Peyer's patch (tissue), 4 donors: ENCODE results near the gene IGF2R. TPM values are rescaled to one million over a fixed set of nuclear protein-coding genes. Genes with fewer than 3 reads are reported as not detected.
"Not testable (repeated sequence)": the region's sequence is repeated elsewhere in the genome, so short reads cannot be mapped to it uniquely, and the experiment has no call there.

Experiments used
- DNase-seq, 3 donors: peaks; one replicate each; pipeline ENCODE4 v3.0.0-alpha.2; 2017 to 2019
- H3K27ac ChIP-seq, 4 donors: fragments of 200-600 bp; sonication (generic); one replicate each; pipeline ENCODE4 v1.5.1; 2016 to 2019
- H3K27me3 ChIP-seq, 2 donors: fragments of 200-600 bp; sonication (generic); one replicate each; pipeline ENCODE4 v1.5.1; 2019
- H3K36me3 ChIP-seq, 3 donors: fragments of 200-600 bp; sonication (generic); one replicate each; pipeline ENCODE4 v1.5.1; 2016 to 2019
- H3K4me1 ChIP-seq, 4 donors: fragments of 200-600 bp; sonication (generic); one replicate each; pipeline ENCODE4 v1.5.1; 2016 to 2019
- H3K4me3 ChIP-seq, 4 donors: fragments of 200-600 bp; sonication (generic); 1 replicate in 3 of 4; 2 replicates in 1 of 4; pipeline ENCODE4 v1.5.1; 2016 to 2019; ENCODE audit warnings: mild to moderate bottlenecking in 1 of 4
- H3K9me3 ChIP-seq, 4 donors: fragments of 200-600 bp; sonication (generic); one replicate each; pipeline ENCODE4 v1.5.1; 2016 to 2019; ENCODE audit warnings: mild to moderate bottlenecking in 1 of 4
- POLR2A ChIP-seq, 2 donors: fragments of 450-650 bp; IDR thresholded peaks; one replicate each; pipeline ENCODE4 v1.5.1; 2017; ENCODE audit warnings: antibody characterized with exemption in 2 of 2, mild to moderate bottlenecking in 2 of 2, moderate library complexity in 2 of 2
- total RNA-seq, 4 donors: library from RNA; depleted of rRNA; stranded (reverse); fragments of >200 nt; gene quantifications; one replicate each; pipeline ENCODE4 v1.1.0, GENCODE V29; 2016
- TF ChIP-seq, protein P1 (sequence below), 6 experiments: fragments of 450-650 bp in 4 of 6; fragments of 200-600 bp in 2 of 6; sonication (generic) in 1 of 6; IDR thresholded peaks; one replicate each; pipeline ENCODE4 v1.5.1; 2017 to 2019; ENCODE audit warnings: antibody characterized with exemption in 6 of 6, mild to moderate bottlenecking in 3 of 6, moderate library complexity in 1 of 6

Gene IGF2R
- total RNA-seq, 4 donors from 2014 or later, result 48.7 to 86.5 (median 82.3) TPM

DNA sequence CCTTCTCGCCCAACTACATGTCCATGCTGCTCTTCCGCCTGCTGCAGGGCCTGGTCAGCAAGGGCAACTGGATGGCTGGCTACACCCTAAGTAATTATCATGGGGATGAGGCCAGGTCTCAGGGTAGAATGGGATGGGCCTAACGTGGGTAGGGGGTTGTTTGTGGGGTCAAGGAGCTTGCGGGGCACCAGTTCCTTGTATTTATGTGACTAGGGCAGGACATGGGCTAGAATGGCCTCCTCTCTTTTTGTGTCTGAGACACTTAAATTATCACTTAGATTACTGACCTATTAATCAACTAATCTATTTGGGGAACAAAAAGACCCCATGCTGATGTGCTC lies 163.4 kb downstream of the IGF2R start:
- TF ChIP-seq POLR2A (IDR thresholded peaks at IDR 0.05), result no peak
- TF ChIP-seq, protein P1, sequence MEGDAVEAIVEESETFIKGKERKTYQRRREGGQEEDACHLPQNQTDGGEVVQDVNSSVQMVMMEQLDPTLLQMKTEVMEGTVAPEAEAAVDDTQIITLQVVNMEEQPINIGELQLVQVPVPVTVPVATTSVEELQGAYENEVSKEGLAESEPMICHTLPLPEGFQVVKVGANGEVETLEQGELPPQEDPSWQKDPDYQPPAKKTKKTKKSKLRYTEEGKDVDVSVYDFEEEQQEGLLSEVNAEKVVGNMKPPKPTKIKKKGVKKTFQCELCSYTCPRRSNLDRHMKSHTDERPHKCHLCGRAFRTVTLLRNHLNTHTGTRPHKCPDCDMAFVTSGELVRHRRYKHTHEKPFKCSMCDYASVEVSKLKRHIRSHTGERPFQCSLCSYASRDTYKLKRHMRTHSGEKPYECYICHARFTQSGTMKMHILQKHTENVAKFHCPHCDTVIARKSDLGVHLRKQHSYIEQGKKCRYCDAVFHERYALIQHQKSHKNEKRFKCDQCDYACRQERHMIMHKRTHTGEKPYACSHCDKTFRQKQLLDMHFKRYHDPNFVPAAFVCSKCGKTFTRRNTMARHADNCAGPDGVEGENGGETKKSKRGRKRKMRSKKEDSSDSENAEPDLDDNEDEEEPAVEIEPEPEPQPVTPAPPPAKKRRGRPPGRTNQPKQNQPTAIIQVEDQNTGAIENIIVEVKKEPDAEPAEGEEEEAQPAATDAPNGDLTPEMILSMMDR (IDR thresholded peaks at IDR 0.05), result no peak
- Histone ChIP-seq H3K27me3 (no peaks in the 10 kb centered on the region), H3K4me1 (peaks cover 0 to 6% (median 0%) of the 10 kb centered on the region in 4 donors), H3K9me3 (no peaks in the 10 kb centered on the region), H3K36me3 (no peaks in the 10 kb centered on the region), H3K4me3 (no peak overlapping the region), H3K27ac (no peak overlapping the region)
- no peak for DNase-seq

DNA sequence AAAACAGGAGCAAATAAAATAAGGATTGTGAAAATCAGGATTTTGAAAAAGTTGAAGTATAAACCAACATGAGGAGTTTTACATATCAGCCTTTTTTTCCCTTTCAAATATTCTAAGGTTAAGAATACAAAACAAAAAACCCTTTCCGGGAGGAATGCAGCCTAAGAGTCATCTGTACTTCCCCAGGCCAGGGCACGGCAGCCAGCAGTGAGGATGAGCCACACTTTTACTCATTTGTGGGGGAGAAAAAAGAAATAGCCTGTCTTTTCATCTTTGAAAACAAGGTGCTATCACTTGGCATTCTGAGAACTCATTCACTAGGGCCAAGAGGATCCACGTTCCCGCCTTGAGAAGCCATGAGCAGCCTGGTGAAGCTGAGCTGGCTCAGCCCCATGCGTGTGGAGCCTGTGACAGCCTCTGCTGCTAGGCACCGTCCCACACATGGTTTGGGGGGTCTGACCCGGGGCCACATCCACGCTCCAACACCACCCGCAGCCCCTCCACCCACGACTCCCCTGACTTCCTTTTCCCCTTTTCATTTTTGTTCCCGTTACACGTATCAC lies 164.0 kb downstream of the IGF2R start:
- H3K9me3 ChIP-seq, result no peaks in the 10 kb centered on the region
- H3K4me3 ChIP-seq, result no peak overlapping the region
- no peak overlapping the region for H3K27ac ChIP-seq
- H3K36me3 ChIP-seq, result no peaks in the 10 kb centered on the region
- no peak for DNase-seq
- no peaks in the 10 kb centered on the region for H3K27me3 ChIP-seq
- TF ChIP-seq, protein P1 (IDR thresholded peaks at IDR 0.05), result no peak
- TF ChIP-seq POLR2A (IDR thresholded peaks at IDR 0.05), result no peak
- peaks cover 0 to 6% (median 0%) of the 10 kb centered on the region in 4 donors for H3K4me1 ChIP-seq

DNA sequence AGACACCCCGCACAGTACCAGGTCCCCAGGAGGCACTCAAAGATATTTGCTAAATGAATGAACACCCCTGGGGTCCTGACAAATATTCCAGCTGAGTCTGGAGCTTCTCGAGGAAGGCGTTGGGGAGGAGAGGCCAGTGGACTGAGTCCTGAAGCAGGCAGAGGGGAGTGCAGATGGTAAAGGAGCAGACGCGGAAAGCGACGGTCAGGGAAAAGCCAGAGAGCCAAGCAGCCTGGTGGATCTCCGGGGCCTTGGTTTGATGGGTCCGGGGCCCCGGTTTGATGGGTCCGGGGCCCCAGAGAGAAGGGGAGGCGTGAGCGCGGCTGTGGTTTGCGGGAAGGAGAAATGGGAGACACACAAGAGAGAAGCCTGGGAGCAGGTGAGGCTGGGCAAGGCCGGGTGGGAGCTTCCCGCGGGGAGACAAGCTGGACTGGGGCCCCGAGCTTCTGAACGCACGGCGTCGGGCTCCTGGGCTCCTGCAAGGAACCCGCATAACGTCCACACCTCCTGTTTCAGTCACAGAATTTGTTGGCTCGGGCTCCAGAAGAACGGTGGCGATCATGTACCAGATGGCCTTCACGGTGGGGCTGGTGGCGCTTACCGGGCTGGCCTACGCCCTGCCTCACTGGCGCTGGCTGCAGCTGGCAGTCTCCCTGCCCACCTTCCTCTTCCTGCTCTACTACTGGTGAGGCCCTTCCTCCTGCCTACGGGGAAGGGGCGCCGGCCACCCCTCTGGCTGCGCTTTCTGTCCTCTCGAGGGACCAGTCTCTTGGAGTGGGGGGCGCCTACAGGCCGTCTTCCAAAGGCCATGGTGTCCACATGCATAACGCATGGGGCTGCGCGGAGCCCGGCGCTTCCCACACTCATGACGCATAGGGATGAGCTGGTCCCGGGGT lies 164.8 kb downstream of the IGF2R start:
- Histone ChIP-seq H3K36me3 (no peaks in the 10 kb centered on the region), H3K4me3 (no peak overlapping the region), H3K27ac (no peak overlapping the region), H3K27me3 (no peaks in the 10 kb centered on the region), H3K4me1 (peaks cover 0 to 6% (median 2%) of the 10 kb centered on the region in 4 donors), H3K9me3 (no peaks in the 10 kb centered on the region)
- DNase-seq, result no peak
- no peak for TF ChIP-seq POLR2A (IDR thresholded peaks at IDR 0.05)
- TF ChIP-seq, protein P1 (IDR thresholded peaks at IDR 0.05), result no peak

DNA sequence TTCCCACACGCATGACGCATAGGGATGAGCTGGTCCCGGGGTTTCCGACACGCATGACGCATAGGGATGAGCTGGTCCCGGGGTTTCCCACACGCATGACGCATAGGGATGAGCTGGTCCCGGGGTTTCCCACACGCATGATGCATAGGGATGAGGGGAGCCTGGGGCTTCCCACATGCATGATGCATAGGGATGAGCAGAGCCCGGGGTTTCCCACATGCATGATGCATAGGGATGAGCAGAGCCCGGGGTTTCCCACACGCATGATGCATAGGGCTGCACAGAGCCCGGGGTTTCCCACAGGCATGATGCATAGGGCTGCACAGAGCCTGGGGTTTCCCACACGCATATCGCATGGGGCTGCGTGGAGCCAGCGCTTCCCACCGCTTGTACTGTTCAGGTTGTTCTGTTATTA lies 165.5 kb downstream of the IGF2R start:
- not testable (repeated sequence) for H3K27me3 ChIP-seq, H3K36me3 ChIP-seq, H3K4me1 ChIP-seq, DNase-seq, H3K4me3 ChIP-seq, H3K9me3 ChIP-seq, H3K27ac ChIP-seq

DNA sequence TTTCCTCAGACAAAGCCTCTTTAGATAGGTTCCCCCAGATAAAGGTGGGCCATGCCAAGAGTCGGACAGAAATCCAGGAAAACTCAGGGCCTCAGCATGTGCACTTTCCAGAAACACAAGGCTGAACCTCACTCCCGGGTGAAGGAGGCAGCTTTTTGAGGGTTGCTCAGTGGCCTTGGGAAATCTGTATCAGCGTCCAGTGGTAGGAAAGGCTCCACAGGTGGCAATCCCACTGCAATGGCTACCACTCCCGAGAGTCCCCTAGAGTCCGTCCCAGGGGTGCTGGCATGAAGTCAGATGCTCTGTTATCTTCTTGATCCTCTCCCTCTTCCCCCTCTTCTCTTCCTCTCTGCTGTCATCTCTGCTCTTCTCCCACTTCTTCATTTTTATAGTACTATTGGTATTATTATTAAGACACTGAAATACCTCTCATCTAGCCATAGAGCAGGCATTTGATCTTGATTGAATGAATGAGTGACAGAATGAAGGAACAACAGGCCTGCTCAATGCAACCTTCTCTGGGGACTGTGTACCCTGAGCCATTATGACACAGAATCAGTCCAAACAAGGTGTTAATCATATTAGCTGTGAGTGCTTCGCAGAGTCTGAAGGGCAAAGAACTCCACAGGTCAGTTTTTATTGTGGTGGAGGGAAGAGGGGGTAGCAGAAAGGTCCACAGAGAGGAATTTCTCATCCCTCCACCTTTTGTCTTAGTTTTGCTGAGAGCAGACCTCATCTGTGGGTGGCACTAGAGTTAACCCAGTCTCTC lies 166.1 kb downstream of the IGF2R start:
- no peaks in the 10 kb centered on the region for H3K9me3 ChIP-seq
- no peaks in the 10 kb centered on the region for H3K36me3 ChIP-seq
- peaks cover 0 to 6% (median 2%) of the 10 kb centered on the region in 4 donors for H3K4me1 ChIP-seq
- no peak for DNase-seq
- H3K4me3 ChIP-seq, result no peak overlapping the region
- H3K27ac ChIP-seq, result peak overlapping the region in 1 of 4 donors; percentile 30
- TF ChIP-seq POLR2A (IDR thresholded peaks at IDR 0.05), result no peak
- TF ChIP-seq, protein P1 (IDR thresholded peaks at IDR 0.05), result no peak
- H3K27me3 ChIP-seq, result no peaks in the 10 kb centered on the region
